Posterior cingulate gyrus (tissue), 11 donors: ENCODE measurements around the gene MOGAT2.
A peak's percentile ranks its signal among the peaks of the same experiment; 100 is the strongest.
"Not testable (repeated sequence)": the region's sequence is repeated elsewhere in the genome, so short reads cannot be mapped to it uniquely, and the experiment has no call there.

ENCODE experiments used
- DNase-seq, 10 donors: peaks; one replicate each; pipeline versions ENCODE4 v3.0.0 to v3.0.0-alpha.2; 2020 to 2021; ENCODE audit warnings: mixed read lengths in 3 of 10
- intact Hi-C: fragments of 100-400 bp; cut with DNase I; formaldehyde crosslinking; loops from one replicate; pipeline ENCODE4 v1.15.1; 2023

The MOGAT2 gene

GRCh38 chr11:75717608-75718418, at the start of gene MOGAT2:
MOGAT2 (plus strand) TSS chr11:75717838; CDS start chr11:75717889, 51 bp downstream.
- no peak for DNase-seq
- intact Hi-C loops = no loop called here

GRCh38 chr11:75668451-75669297, 49.0 kb upstream of the MOGAT2 start, which contains the start of gene MAP6:
MAP6 (minus strand) TSS chr11:75669038; CDS start chr11:75668369, 669 bp downstream.
- DNase-seq = peak; percentile 34 to 96 (median 68)
- intact Hi-C loops = loop anchor here (2.0 kb wide), 2 partner anchors 28 to 86 kb away; no protein-coding TSS in a partner anchor

GRCh38 chr11:75673977-75674582, 43.6 kb upstream of the MOGAT2 start:
- DNase-seq = no peak
- intact Hi-C loops = no loop called here

GRCh38 chr11:75677275-75677674, 40.4 kb upstream of the MOGAT2 start:
- DNase-seq = no peak
- intact Hi-C loops = no loop called here

DNA sequence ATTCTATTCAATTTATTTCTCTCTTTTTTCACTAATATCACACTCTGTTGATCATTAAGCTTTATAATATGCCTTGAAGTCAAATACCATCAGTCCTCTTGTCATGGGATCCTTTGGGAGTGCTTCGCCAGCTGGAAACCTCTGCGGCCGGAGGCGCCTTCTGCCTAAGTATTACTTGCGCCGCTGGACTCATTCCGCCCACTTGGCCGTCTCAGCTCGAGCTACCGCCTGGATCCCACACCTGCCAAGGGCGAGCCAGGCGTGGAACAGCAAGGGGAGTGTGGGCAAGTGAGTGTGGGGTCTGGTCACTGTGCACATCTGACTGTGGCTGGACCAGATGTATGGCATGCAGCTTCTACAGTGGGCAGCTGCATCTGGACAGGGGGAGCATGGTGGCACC, 39.7 kb upstream of the MOGAT2 start:
- intact Hi-C loops = no loop called here

DNA sequence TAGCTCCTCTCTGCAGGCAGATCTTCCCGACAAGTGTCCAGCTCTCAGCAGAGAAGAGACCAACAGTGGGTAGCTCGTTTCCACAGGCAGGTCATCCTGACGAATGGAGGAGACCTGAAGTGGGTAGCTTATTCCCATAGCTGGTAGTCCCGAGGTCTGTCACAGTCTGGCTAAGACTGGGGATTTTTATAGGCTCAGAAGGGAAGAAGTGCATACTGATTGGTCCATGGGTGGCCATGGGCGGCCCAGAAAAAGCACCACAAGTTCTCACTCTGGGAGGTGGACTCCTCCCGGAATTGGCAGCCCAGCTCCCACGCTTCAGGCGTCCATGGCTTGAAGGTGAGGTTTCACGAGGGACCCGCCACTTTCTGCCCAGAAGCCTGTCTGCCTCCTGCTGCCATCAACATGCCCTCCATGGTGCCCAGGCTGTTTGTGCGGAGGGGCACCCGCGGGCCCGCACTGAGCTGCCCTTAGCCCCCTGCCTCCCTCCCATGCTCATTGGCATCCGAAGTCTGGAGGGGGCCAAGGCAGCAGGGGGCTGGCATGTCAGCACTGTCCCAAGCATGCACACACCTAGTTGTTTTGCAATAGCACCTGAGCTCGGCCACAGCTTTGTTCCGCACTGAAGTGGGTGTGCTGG, 38.9 kb upstream of the MOGAT2 start:
- intact Hi-C loops = no loop called here
- peak in 1 of 10 donors; percentile 85 for DNase-seq

More for the DNA sequence above, 39.7 kb upstream of the MOGAT2 start:
- DNase-seq = no peak

- no peak for DNase-seq
- intact Hi-C loops = no loop called here
Observed at GRCh38 chr11:75679566-75679965, 38.1 kb upstream of the MOGAT2 start.

- DNase-seq, intact Hi-C loops: not testable (repeated sequence)
Observed at GRCh38 chr11:75683856-75684255, 33.8 kb upstream of the MOGAT2 start.

DNA sequence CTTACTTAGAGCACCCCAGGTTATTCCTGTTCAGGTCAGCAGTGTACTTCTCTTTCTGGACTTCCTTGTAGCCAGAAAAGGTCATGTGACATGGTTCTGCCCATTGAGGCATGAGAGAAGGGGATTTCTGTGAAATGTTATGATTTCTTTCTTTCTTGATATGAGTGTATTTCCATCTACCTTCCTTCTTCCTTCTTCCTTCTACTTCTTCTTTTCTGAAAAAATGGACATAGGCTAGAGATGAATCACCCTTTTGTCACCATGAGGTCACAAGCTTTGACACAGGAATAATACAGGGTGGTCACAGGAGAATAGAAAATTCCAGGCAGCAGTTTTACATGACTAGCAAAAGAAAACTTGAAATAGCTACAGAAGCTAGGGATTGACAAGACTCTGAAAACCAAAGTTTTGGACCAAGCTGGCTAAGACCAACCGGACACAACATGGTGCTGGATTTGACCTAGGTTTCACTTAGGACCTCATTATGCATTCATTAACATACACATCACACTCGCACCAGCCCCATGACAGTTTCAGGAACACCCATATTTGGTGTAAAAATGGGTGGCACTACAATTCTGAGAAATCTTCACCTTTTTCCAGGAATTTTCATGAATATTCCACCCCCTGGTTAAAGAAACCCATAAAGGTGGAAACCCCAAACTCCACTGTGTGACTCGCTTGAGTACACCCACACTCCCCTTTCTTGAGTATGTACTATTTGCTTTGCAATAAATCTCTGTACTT, 27.6 kb upstream of the MOGAT2 start:
- intact Hi-C loops = no loop called here
- no peak for DNase-seq

DNA sequence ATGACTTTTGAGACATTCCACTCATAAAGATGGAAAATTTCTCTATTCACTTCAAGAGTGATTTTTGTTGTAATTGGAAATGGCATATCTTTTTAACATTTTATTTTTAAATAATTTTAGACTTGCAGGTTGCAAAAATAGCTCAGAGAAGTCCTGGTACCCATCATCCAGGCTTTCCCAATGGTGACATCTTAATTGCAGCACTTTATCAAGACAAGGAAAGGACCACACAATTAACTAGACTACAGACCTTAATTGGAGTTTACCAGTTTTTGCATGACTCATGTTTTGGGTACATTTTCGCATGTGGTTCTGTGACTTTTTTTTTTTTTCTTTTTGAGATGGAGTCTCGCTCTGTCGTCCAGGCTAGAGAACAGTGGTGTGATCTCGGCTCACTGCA, 25.8 kb upstream of the MOGAT2 start:
- intact Hi-C loops = no loop called here
- DNase-seq = no peak

- no peak for DNase-seq
- intact Hi-C loops = no loop called here
Observed at GRCh38 chr11:75697906-75698581, 19.6 kb upstream of the MOGAT2 start.

DNA sequence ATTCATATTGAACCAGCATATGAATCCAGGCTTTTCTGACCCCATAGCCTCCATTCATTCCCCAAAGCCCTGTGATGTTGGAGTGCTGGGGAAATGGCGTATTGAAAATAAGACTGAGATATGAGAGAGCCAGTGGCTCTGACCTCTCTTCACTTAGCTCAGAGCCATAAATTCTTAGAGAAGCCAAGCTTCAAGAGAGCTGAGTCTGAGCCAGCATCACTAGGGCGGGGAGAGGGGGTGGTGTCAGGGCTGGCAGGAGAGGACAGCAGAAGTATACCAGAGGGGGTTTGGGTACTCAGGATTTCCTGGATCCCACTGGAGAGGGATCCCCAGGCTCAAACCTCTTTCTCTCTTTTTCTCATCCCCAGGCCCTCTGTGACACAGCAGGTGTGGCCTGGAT, 16.7 kb upstream of the MOGAT2 start:
- intact Hi-C loops = no loop called here
- no peak for DNase-seq

DNA sequence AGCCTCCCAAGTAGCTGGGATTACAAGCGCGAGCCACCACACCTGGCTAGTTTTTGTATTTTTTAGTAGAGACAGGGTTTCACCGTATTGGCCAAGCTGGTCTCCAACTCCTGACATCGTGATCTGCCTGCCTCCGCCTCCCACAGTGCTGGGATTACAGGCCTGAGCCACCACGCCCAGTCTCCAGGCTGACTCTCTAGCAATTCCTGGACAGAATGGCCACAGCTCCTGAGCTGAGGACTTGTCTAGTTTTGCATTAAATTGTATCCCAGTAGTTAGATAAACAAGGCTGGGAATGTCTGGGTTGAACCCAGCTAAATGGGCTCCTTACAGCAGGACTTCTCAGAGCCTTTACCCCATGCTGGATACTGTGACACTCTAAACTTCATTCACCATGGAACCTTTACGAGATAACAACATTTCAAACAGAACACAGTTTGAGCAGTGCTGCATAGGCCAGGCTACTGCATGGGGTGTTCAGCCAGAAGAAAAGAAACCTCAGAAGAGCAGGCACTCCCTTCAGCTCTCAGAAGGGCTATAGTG, 13.9 kb upstream of the MOGAT2 start:
- intact Hi-C loops = no loop called here
- DNase-seq = no peak

- intact Hi-C loops = loop anchor here (5.0 kb wide), 1 partner anchor 162 kb away; no protein-coding TSS in a partner anchor
- no peak for DNase-seq
Observed at GRCh38 chr11:75705541-75705940, 12.1 kb upstream of the MOGAT2 start.

GRCh38 chr11:75706260-75706729, 11.3 kb upstream of the MOGAT2 start:
- peak; percentile 28 to 95 (median 68) for DNase-seq
- intact Hi-C loops = loop anchor here (5.0 kb wide), 1 partner anchor 161 kb away; no protein-coding TSS in a partner anchor

- DNase-seq = no peak
- intact Hi-C loops = no loop called here
Observed at GRCh38 chr11:75714211-75714610, 3.4 kb upstream of the MOGAT2 start.

- intact Hi-C loops = no loop called here
- no peak for DNase-seq
Observed at GRCh38 chr11:75715688-75716087, 1.9 kb upstream of the MOGAT2 start.

GRCh38 chr11:75716659-75717058, 979 bp upstream of the MOGAT2 start:
- intact Hi-C loops = no loop called here
- no peak for DNase-seq
